Stimulated activated CD4-positive, alpha-beta T cell treated with anti-CD3 and anti-CD28 coated beads, Interleukin-4, amount 100 ng/mL, for 1 hour (primary cell): ENCODE results near the gene DEFB121.

Experiments
- DNase-seq: peaks from one replicate; pipeline ENCODE4 v3.0.0-alpha.2; 2020

Gene DEFB121

GRCh38 chr20:31355981-31356380 lies 50.0 kb downstream of the DEFB121 start:
- no peak for DNase-seq
